ENCODE data around the gene PTPA.
A peak's percentile ranks its signal among the peaks of the same experiment; 100 is the strongest.
"Not testable (repeated sequence)": the region's sequence is repeated elsewhere in the genome, so short reads cannot be mapped to it uniquely, and the experiment has no call there.

PTPA gene

DNA sequence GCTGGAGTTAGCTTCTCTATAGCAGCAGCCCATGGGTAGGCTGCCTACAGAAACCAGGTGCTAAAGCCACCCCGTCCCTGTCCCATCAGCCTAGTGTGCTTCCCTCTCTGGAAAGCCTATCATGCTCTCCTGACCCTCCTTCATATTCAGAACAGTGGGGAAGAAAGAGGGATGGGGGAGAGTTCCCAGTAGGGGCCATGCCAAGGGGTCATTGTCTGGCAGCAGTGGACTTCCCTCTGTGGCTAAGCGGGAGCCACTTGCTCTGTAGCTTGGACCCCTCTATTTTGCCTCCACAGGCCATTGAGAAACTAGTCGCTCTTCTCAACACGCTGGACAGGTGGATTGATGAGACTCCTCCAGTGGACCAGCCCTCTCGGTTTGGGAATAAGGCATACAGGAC is 17.5 kb downstream of the PTPA start:
- no peak for TF ChIP-seq CTCF (IDR thresholded peaks at IDR 0.05; ENCODE audit: low read depth, low read length, missing control alignments)
- H3K4me3 ChIP-seq (replicated peaks; ENCODE audit: low read depth, low read length), result no peak overlapping the region
- no peak for DNase-seq (ENCODE audit: extremely low read depth, low read depth)

GRCh38 chr9:129130271-129130670 is 19.1 kb downstream of the PTPA start:
- DNase-seq (ENCODE audit: extremely low read depth, low read depth); H3K4me3 ChIP-seq (replicated peaks; ENCODE audit: low read depth, low read length): not testable (repeated sequence)

DNA sequence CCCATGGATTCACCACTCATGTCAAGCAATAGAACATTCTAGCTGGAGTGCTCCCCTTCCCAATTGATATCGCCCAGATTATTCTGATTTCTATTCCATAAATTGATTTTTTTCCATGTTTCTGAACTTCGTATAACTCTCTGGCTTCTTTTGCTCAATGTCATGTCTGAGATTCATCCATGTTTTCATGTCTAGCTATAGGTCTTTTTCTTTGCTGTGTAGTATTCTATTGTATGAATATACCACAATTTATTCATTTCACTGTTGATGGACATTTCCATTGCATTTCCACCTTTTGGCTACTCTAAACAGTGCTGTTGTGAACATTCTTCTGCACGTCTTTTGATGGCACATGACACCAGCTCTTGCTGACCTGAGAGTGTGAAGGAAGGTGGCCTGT is 19.6 kb downstream of the PTPA start:
- no peak for DNase-seq (ENCODE audit: extremely low read depth, low read depth)
- no peak for TF ChIP-seq CTCF (IDR thresholded peaks at IDR 0.05; ENCODE audit: low read depth, low read length, missing control alignments)
- no peak overlapping the region for H3K4me3 ChIP-seq (replicated peaks; ENCODE audit: low read depth, low read length)

DNA sequence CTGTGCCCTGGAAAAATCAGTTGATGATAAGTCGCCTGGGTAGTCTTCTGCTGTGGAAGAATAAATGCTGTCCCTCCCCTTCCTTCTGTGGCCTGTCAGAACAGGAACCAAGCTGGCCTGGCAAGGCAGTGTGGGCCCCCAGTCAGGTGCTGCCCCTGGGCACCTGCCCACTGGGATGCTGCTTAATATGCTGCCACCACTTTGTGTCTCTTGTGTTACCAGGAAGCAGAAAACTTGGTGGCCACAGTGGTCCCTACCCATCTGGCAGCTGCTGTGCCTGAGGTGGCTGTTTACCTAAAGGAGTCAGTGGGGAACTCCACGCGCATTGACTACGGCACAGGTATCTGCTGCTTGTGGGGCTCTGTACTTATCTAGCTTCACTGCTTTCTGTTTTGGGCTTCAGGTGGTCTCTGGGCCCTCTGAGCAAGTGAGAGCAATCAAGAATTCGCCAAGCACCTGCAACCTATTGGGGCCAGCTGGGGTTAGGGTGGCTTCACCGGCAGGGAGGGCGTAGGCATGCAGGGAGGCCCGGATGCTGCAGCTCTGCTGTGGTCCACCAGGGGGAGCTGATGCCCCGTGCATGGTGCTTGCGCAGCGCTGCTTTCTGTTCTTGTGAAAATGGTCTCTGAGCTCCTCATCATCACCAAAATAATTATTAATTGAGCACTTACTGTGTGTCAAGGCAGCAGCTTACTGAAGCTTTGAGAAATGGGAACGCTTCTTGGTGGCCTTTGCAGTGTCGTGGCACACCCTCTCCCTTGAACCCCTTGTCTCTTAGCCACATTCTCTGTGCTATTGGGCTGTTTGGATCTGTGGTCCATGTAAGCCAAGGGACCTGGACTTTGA is 20.3 kb downstream of the PTPA start:
- DNase-seq (ENCODE audit: extremely low read depth, low read depth), result no peak
- no peak overlapping the region for H3K4me3 ChIP-seq (replicated peaks; ENCODE audit: low read depth, low read length)
- peak; percentile 100 for TF ChIP-seq CTCF (IDR thresholded peaks at IDR 0.05; ENCODE audit: low read depth, low read length, missing control alignments)

DNA sequence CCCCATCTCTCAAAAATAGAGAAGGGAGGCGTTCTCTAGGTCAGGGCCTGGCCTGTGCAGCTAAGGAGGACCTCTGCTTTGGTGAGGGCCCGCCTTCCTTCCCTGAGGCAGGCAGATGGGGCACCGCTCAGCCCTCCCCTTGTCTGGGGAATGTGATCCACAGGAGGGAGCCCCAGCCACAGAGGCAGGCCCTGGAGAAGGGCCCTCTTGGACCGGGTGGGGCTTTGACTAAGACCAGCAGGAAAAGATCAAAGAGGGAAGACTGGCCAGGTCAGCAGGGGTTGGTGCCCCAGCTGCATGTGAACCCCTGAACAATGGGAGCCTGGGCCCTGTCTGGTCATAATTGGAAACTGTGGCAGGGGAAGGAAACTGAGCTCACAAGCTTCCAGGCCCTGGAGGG is 21.9 kb downstream of the PTPA start:
- no peak overlapping the region for H3K4me3 ChIP-seq (replicated peaks; ENCODE audit: low read depth, low read length)
- DNase-seq (ENCODE audit: extremely low read depth, low read depth), result no peak
- no peak for TF ChIP-seq CTCF (IDR thresholded peaks at IDR 0.05; ENCODE audit: low read depth, low read length, missing control alignments)

GRCh38 chr9:129135476-129135875 is 24.3 kb downstream of the PTPA start:
- DNase-seq (ENCODE audit: extremely low read depth, low read depth), result no peak
- no peak overlapping the region for H3K4me3 ChIP-seq (replicated peaks; ENCODE audit: low read depth, low read length)
- TF ChIP-seq CTCF (IDR thresholded peaks at IDR 0.05; ENCODE audit: low read depth, low read length, missing control alignments), result no peak

GRCh38 chr9:129136446-129137035 is 25.3 kb downstream of the PTPA start:
- no peak for DNase-seq (ENCODE audit: extremely low read depth, low read depth)
- no peak overlapping the region for H3K4me3 ChIP-seq (replicated peaks; ENCODE audit: low read depth, low read length)
- no peak for TF ChIP-seq CTCF (IDR thresholded peaks at IDR 0.05; ENCODE audit: low read depth, low read length, missing control alignments)

All from HFF-Myc (cell line).